NCI-H2107 treated with DMSO at 0.1 percent for 48 hours (cell line): ENCODE measurements around the gene LY6G6D.

ENCODE experiments used
- DNase-seq: peaks from one replicate; lab custom pipeline; 2025; ENCODE audit not compliant: unreplicated experiment; lab: John Stamatoyannopoulos, UW

Gene LY6G6D

GRCh38 chr6:31734247-31734820, 19.2 kb downstream of the LY6G6D start:
- no peak for DNase-seq

DNA sequence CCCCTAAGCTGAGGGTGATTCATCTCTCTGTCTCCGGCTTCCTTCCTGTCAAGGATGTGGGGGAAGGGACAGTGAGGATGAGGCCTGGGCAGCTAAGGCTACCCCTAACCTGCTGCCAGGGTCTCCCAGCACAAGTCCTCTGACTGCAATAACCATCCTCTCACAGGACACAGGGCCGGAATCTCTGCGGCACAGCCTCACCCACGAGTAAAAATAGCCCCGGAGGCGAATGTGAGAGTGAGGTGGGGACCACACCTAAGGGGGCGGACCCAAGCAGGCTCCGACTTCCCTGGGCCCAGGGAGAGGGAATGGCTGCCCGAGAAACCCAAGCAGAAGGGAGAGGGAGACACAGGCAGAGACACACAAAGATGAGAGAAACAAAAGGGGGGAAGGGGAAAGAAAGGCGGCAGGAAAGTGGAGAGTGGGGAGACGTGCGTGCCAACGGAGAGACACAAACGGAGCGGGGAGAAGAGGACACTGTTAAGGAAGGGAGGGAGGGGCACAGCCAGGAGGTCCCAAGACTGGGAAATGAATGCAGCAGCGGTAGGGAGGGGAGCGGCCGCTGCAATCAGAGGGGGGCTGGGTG, 19.8 kb downstream of the LY6G6D start:
- DNase-seq, result no peak

DNA sequence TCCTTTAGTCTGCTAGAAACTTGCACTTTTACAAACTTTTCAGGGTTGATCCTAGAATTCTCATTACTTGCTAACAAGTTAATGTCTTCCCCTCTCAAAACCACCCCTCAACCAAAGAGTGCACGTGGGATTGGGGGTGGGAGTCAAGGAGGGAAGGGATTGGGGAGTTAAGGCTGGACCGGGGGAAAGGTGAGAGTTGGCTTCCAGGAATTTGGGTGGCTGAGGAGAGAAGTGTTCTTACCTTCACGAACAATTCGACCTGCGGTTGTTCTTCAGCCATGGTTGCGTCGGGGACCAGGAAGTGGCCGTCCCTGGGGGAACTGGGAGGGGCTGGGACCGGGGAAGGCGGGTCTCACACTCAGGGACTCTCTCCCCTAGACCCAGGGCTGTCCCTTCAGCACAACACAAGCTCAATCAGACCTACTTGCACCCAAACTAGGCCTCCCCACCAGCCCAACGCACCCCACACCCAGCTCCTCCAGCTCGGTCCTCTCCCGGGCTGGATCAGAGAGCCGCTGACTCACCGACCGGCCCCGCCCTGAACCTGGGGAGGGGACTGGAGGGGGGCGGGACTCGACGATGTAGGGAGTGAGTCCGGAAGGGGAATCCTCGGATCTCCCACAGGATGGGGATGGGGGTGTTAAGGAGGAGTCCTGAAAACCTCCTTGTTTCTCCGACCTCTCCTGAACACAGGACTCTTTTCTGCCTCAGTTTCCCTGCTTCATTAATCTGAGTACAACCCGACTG, 21.0 kb downstream of the LY6G6D start, which contains the start of gene CLIC1:
TSS of gene CLIC1 (minus strand) at position 510 of the 747 bp plus-strand sequence. CDS start at position 280, 230 bp downstream.
- DNase-seq, result no peak

GRCh38 chr6:31736768-31737314, 21.7 kb downstream of the LY6G6D start:
- no peak for DNase-seq

GRCh38 chr6:31737315-31737990, 22.3 kb downstream of the LY6G6D start:
- DNase-seq, result no peak

DNA sequence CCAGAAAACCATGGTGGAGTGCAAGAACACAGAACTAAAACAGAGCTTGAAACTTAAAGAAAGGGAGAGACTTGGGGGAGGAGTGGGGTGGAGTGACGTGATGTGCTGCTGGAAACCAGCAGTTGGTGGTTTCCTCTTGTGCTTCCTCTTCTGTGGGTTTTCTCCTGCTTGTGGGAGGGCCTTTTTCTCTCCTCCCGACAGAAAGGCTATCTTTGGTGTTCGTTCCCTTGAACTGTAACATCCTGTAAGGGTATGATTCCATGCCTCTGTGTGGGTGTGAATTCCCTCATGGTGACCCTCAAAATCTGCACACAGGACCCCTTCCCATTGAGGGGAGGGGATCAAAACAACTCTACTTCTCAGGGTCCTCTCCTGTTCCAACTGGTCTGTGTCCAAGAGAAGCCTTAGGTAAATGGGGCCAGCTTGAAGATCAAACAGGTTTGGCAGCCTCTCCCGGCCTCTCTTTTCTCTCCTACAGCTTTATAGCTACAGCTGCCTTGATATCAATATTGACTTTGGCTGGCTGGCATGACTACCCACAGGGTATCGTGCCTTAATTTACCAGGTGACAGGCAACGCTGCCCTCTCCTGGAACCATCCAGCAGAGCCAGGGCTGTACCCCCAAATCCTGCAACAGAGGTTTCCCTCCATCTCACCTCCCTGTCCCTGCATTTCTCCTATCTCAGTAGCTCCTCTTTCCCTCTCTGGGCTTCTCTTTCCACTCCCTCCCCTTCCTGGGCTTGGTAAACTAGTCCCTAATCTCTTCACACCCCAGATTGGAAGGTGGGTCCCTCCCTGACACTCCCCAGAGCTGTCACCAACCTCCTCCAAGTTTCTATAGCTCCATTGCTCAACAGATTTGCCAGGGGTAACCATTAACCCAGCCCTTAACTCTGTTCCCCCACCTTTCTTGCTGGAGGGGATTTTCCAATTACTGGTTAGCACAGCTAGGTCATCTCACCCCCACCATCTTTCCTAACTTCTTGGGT, 23.1 kb downstream of the LY6G6D start:
- no peak for DNase-seq

DNA sequence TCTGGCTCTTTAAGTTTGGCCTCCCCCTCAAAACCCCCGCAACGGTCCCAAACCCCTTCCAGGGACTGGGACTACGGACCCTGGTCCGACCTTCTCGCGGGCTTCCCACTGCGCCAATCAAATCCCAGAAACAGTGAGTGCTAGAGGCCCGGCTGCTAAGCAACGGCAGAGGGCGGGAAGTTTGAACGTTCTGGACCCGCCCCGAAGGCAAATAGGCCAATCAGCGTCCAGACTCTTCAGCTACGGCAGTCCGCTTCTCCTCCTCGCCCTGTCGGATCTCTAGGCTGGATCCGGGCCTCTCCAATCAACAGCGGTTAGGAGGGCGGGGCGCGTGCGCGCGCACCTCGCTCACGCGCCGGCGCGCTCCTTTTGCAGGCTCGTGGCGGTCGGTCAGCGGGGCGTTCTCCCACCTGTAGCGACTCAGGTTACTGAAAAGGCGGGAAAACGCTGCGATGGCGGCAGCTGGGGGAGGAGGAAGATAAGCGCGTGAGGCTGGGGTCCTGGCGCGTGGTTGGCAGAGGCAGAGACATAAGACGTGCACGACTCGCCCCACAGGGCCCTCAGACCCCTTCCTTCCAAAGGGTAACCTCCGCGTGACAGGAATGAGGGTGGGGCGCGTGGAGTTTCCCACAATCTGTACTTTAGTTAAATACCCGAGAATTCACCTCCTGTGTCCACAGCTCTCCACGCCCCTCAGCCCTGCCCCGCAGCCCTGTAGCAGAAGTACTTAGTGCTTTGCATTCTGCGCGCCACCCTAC, 24.7 kb downstream of the LY6G6D start, which contains the start of gene MSH5:
TSS of gene MSH5 (plus strand) at position 367 of the 758 bp plus-strand sequence. CDS start 462 bp downstream, outside the sequence.
- no peak for DNase-seq

- no peak for DNase-seq
These were observed 25.5 kb downstream of the LY6G6D start for GRCh38 chr6:31740397-31741223.

DNA sequence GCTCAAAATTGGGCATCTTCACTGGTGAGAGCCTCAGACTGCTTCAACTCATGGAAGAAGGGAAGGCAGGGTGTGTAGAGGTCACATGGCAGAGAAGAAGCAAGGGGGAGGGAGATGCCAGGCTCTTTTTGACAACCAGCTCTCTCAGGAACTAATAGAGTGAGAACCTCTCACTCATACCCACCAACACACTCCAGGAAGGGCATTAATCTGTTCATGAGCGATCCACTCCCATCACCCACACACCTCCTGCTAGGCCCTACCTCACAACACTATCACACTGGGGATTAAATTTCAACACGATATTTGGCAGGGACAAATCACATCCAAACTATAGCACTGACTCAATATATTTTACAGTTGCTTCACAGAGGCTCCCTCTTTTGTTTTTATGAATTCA, 26.7 kb downstream of the LY6G6D start:
- DNase-seq, result no peak

DNA sequence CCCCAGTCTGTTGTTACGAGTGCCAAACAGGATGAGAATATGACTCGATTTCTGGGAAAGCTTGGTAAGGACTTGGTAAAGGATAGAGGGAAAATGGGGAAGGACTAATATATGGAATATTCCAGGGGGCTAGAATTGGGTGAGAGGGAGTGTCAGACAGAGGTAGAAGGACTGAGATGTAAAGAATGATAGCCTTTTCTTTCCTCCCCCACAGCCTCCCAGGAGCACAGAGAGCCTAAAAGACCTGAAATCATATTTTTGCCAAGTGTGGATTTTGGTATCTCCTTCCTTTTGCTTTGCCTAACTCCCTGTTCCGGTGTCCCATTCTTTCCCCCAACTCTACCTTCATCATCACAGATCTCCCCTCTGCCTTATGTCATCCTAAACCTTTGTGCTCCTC, 27.7 kb downstream of the LY6G6D start:
- DNase-seq, result no peak

- no peak for DNase-seq
These were observed 29.3 kb downstream of the LY6G6D start for GRCh38 chr6:31744422-31744821.

DNA sequence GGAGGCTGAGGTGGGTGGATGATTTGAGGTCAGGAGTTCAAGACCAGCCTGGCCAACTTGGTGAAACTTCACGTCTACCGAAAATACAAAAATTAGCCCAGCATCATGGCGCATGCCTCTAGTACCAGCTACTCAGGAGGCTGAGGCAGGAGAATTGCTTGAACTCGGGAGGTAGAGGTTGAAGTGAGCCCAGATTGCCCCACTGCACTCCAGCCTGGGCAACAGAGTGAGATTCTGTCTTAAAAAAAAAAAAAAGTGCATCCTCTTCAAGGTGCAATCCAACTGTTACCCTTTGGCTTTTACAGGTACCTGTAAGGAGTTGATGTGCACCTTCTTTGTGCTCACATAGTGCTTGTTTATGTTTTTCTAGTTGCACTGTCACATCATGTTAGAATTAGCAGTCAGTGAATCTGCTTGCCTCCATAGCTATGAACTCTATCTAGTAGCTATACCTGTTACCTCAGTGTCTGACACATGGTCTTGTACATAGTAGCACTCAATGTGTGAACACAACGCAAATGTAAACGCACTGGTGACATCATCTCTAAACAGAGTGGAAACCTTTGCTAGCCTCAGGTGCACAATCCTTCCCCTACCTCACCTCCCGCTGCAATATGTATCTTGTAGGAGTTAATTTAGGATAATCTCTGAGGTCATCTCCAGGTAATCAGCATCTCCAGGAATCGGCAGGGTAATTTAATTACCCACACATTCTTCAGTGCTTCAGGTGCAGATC, 34.3 kb downstream of the LY6G6D start:
- DNase-seq, result no peak

DNA sequence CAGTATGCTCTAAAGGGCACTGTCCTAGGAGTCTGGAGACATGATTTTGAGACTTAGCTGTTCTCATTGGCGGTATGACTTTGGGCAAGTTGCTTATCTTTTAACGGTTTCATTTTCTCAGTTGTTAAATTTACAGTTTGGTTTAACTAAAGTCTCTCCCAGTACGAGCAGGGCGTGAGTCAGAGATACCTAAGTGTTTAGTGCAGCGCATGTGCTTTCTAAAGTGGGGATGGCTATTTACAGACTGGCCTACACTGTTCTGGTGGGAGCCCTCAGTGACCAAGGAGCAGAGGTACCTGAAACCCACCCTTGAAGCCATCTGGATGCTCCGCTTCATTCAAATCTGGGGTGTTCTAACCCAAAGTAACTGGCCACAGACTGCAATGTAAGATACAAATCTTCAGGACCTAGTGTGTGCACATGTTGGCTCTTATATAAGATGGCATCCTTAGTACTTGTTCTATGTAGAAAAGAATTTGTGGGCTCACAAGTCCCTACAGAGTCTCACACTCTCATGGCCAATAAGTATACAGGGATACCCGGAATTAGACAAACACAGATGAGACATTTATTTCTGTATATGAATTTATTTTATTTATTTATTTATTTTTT, 35.4 kb downstream of the LY6G6D start:
- DNase-seq, result no peak

GRCh38 chr6:31752739-31753319, 37.7 kb downstream of the LY6G6D start:
- DNase-seq, result no peak

- DNase-seq, result no peak
These were observed 43.1 kb downstream of the LY6G6D start for GRCh38 chr6:31758281-31758680.

DNA sequence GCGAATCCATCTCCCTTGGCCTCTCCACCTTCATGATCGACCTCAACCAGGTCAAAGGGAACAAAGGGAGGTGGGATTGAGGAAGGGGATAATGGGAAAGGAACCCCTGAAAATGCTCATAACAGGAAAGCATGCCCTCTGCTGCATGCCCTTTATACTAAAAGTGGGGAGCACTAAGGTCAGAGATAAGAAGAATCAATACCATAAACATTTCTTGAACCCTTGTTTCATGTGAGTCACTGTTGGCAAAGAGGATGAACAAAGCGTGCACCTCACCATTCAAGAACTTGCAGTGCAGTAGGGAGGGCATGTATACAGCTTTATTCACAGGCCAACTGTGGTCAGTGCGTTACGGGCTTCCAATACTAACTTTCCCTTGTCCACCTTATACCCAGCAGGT, 45.6 kb downstream of the LY6G6D start:
- no peak for DNase-seq

GRCh38 chr6:31761343-31761742, 46.2 kb downstream of the LY6G6D start:
- DNase-seq, result no peak
